A549 (cell line): ENCODE measurements around the gene COL15A1. TPM values are rescaled to one million over a fixed set of nuclear protein-coding genes. Genes with fewer than 3 reads are reported as not detected.

Source experiments
- ATAC-seq, 2 experiments: fragments of 200-7000 bp in 1 of 2; fragments of >200 bp in 1 of 2; cut with Nextera tagmentation in 1 of 2; cut with Tn5 transposase in 1 of 2; 3 replicates each; pipeline versions ENCODE4 v1.8.0 to v1.9.1; 2018 to 2020; ENCODE audit warnings: mild to moderate bottlenecking in 1 of 2, moderate library complexity in 1 of 2
- CTCF ChIA-PET: fragments of 300-600 bp; sonication (Branson Sonifier 250); formaldehyde crosslinking; extraction: SDS; loops from one replicate; lab custom pipeline; 2021; ENCODE audit warnings: antibody characterized with exemption, inconsistent platforms; lab: Yijun Ruan, JAX
- POLR2A ChIA-PET: fragments of 350-600 bp; formaldehyde crosslinking; extraction: SDS; loops from one replicate; lab custom pipeline; 2021; ENCODE audit warnings: antibody characterized with exemption, inconsistent platforms; lab: Yijun Ruan, JAX
- DNase-seq, 2 experiments: peaks; one replicate each; pipeline versions ENCODE4 v3.0.0 to v3.0.0-alpha.2; 2011 to 2016; ENCODE audit warnings: low read depth in 1 of 2, low spot score in 1 of 2
- FAIRE-seq: peaks from 2 replicates; lab custom pipeline; 2011; peaks lifted over from hg19 to GRCh38; lab: Jason Lieb, UNC
- H3K27ac ChIP-seq, 2 experiments: fragments of >200 bp; sonication (Bioruptor Twin); formaldehyde crosslinking; 3 replicates each; pipeline ENCODE4 v1.5.1; 2016 to 2017
- H3K4me1 ChIP-seq: fragments of >200 bp; sonication (Bioruptor Twin); formaldehyde crosslinking; 3 replicates; pipeline ENCODE4 v1.6.1; 2016
- H3K4me2 ChIP-seq: fragments of >200 bp; sonication (Bioruptor Twin); formaldehyde crosslinking; 3 replicates; pipeline ENCODE4 v1.6.1; 2016
- H3K4me3 ChIP-seq: fragments of >200 bp; sonication (Bioruptor Twin); formaldehyde crosslinking; 3 replicates; pipeline ENCODE4 v1.5.1; 2016
- H3K9me3 ChIP-seq: fragments of >200 bp; sonication (Bioruptor Twin); formaldehyde crosslinking; 3 replicates; pipeline ENCODE4 v1.6.1; 2016
- BHLHE40 ChIP-seq: IDR thresholded peaks from 2 replicates; pipeline ENCODE4 v1.6.1; 2012; ENCODE audit warnings: low read depth, low read length, inconsistent platforms
- CBX2 ChIP-seq: fragments of 200-600 bp; sonication (generic); IDR thresholded peaks from 2 replicates; pipeline ENCODE4 v1.6.1; 2016; ENCODE audit warnings: low read depth, mild to moderate bottlenecking, borderline replicate concordance
- CEBPB ChIP-seq, 2 experiments: fragments of >200 bp in 1 of 2; sonication (Bioruptor Twin) in 1 of 2; formaldehyde crosslinking in 1 of 2; IDR thresholded peaks; 2 replicates each; pipeline ENCODE4 v1.6.1; 2012 to 2016
- CHD2 ChIP-seq: fragments of 150-350 bp; IDR thresholded peaks from 2 replicates; pipeline ENCODE4 v1.6.1; 2014; ENCODE audit warnings: low read length; ENCODE audit not compliant: partially characterized antibody
- EHMT2 ChIP-seq: fragments of 200-600 bp; sonication (generic); IDR thresholded peaks from 2 replicates; pipeline ENCODE4 v1.6.1; 2016; ENCODE audit warnings: antibody characterized with exemption, low read depth, mild to moderate bottlenecking, moderate library complexity
- FOSL2 ChIP-seq, 2 experiments: fragments of 450-650 bp in 1 of 2; fragments of >200 bp in 1 of 2; sonication (Bioruptor Twin) in 1 of 2; formaldehyde crosslinking; IDR thresholded peaks; 2 replicates each; pipeline versions ENCODE4 v1.5.0 to v1.6.1; 2016 to 2020; ENCODE audit warnings: mild to moderate bottlenecking in 1 of 2, moderate library complexity in 1 of 2
- FOXS1 ChIP-seq: fragments of 250-450 bp; sonication (Bioruptor Pico); IDR thresholded peaks from 2 replicates; pipeline ENCODE4 v1.5.0; 2020; ENCODE audit warnings: mild to moderate bottlenecking, moderate library complexity
- HDAC2 ChIP-seq: fragments of 200-600 bp; sonication (generic); IDR thresholded peaks from 2 replicates; pipeline ENCODE4 v1.6.1; 2016
- HEYL ChIP-seq: fragments of 250-450 bp; sonication (Bioruptor Pico); IDR thresholded peaks from 2 replicates; pipeline ENCODE4 v1.8.0; 2021; ENCODE audit warnings: mild to moderate bottlenecking, moderate library complexity
- HOXA7 ChIP-seq: fragments of 250-450 bp; sonication (Bioruptor Pico); IDR thresholded peaks from 2 replicates; pipeline ENCODE4 v1.5.0; 2020; ENCODE audit warnings: mild to moderate bottlenecking, moderate library complexity
- HOXB5 ChIP-seq: fragments of 250-450 bp; sonication (Bioruptor Pico); IDR thresholded peaks from 2 replicates; pipeline ENCODE4 v1.5.0; 2020; ENCODE audit warnings: mild to moderate bottlenecking, moderate library complexity
- JUN ChIP-seq, 2 experiments: fragments of >200 bp; sonication (Bioruptor Twin); formaldehyde crosslinking; IDR thresholded peaks; 2 replicates in 1 of 2; 3 replicates in 1 of 2; pipeline ENCODE4 v1.6.1; 2016 to 2017
- JUNB ChIP-seq: fragments of >200 bp; sonication (Bioruptor Twin); formaldehyde crosslinking; IDR thresholded peaks from 2 replicates; pipeline ENCODE4 v1.6.1; 2016
- KDM5A ChIP-seq: fragments of 200-600 bp; sonication (generic); IDR thresholded peaks from 2 replicates; pipeline ENCODE4 v1.6.1; 2016; ENCODE audit warnings: antibody characterized with exemption, mild to moderate bottlenecking
- MAFK ChIP-seq: fragments of 450-650 bp; IDR thresholded peaks from 2 replicates; pipeline ENCODE4 v1.6.1; 2014; ENCODE audit not compliant: partially characterized antibody
- NFE2L2 ChIP-seq: fragments of 150-350 bp; conservative IDR thresholded peaks from 2 replicates; pipeline ENCODE4 v1.6.1; 2014; ENCODE audit warnings: low read length
- NR3C1 ChIP-seq: fragments of >200 bp; sonication (Bioruptor Twin); formaldehyde crosslinking; IDR thresholded peaks from 3 replicates; pipeline ENCODE4 v1.6.1; 2017
- POLR2A ChIP-seq: IDR thresholded peaks from 2 replicates; pipeline ENCODE4 v1.6.1; 2012; ENCODE audit warnings: mild to moderate bottlenecking, low read length
- RARB ChIP-seq: fragments of 250-450 bp; sonication (Bioruptor Pico); IDR thresholded peaks from 2 replicates; pipeline ENCODE4 v1.8.0; 2021; ENCODE audit warnings: mild to moderate bottlenecking, moderate library complexity
- RCOR1 ChIP-seq: fragments of 150-350 bp; IDR thresholded peaks from 2 replicates; pipeline ENCODE4 v1.6.1; 2014; ENCODE audit warnings: antibody characterized with exemption, low read length, low read depth
- RFX5 ChIP-seq: fragments of 450-650 bp; IDR thresholded peaks from 2 replicates; pipeline ENCODE4 v1.7.1; 2014; ENCODE audit warnings: antibody characterized with exemption, mild to moderate bottlenecking, moderate library complexity
- SMC3 ChIP-seq: fragments of >200 bp; sonication (Bioruptor Twin); formaldehyde crosslinking; IDR thresholded peaks from 3 replicates; pipeline ENCODE4 v1.6.1; 2018; ENCODE audit warnings: inconsistent platforms
- TP53 ChIP-seq: fragments of 250-450 bp; sonication (Bioruptor Pico); IDR thresholded peaks from 2 replicates; pipeline ENCODE4 v1.5.0; 2021; ENCODE audit warnings: mild to moderate bottlenecking, moderate library complexity
- ZNF302 ChIP-seq: fragments of 250-450 bp; sonication (Bioruptor Pico); IDR thresholded peaks from 2 replicates; pipeline ENCODE4 v1.9.0; 2021; ENCODE audit warnings: inconsistent platforms, mild to moderate bottlenecking, moderate library complexity
- ZSCAN20 ChIP-seq: fragments of 250-450 bp; sonication (Bioruptor Pico); IDR thresholded peaks from 2 replicates; pipeline ENCODE4 v1.8.0; 2022; ENCODE audit warnings: mild to moderate bottlenecking, moderate library complexity
- WGBS: methylation state at CpG from one replicate; pipeline ENCODE4 v1.1.6; 2017; ENCODE audit errors: missing lambda C conversion rate; 5-methylcytosine and 5-hydroxymethylcytosine counted together
- polyA plus RNA-seq, 4 experiments: library from polyadenylated mRNA; depleted of rRNA in 3 of 4; stranded (reverse); fragments of >200 nt; fragmentation: RNase III in 1 of 4; extraction: RNeasy Plus Mini Kit Qiagen cat#74134 plus additional on column Dnase treatment in 1 of 4; gene quantifications; 2 replicates in 3 of 4; 3 replicates in 1 of 4; pipeline ENCODE4 v1.2.3, GENCODE V29; 2011 to 2017
- TF ChIP-seq, protein P1 (sequence below): IDR thresholded peaks from 2 replicates; pipeline ENCODE4 v1.6.1; 2012
- TF ChIP-seq, protein P2 (sequence below): IDR thresholded peaks from 2 replicates; pipeline ENCODE4 v1.6.1; 2012
- TF ChIP-seq, protein P3 (sequence below): fragments of >200 bp; sonication (Bioruptor Twin); formaldehyde crosslinking; IDR thresholded peaks from 2 replicates; pipeline ENCODE4 v1.6.1; 2016

COL15A1 gene
- polyA plus RNA-seq, 2 of the 4 experiments (the other 2 are of a cell fraction) = 0.09 to 0.12 TPM

- TF ChIP-seq HOXB5 (no peak), KDM5A (no peak), EHMT2 (no peak), RFX5 (no peak), JUNB (no peak), TP53 (CRISPR knock-in tag) (no peak), CBX2 (no peak), BHLHE40 (no peak)
- TF ChIP-seq, protein P1, sequence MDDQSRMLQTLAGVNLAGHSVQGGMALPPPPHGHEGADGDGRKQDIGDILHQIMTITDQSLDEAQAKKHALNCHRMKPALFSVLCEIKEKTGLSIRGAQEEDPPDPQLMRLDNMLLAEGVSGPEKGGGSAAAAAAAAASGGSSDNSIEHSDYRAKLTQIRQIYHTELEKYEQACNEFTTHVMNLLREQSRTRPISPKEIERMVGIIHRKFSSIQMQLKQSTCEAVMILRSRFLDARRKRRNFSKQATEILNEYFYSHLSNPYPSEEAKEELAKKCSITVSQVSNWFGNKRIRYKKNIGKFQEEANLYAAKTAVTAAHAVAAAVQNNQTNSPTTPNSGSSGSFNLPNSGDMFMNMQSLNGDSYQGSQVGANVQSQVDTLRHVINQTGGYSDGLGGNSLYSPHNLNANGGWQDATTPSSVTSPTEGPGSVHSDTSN = no peak
- no peak overlapping the region for H3K4me2 ChIP-seq
- POLR2A ChIA-PET = no interaction called here
- H3K9me3 ChIP-seq = peaks cover 6% of the 10 kb centered on the region; the same call in 1 of the 3 replicates
- WGBS = 25% methylated on average over 5 of the region's 5 CpGs
- no peak for ATAC-seq
- H3K4me1 ChIP-seq = no peaks in the 10 kb centered on the region
- CTCF ChIA-PET = interaction anchor here (0.6 kb wide), 1 partner anchor 235 kb away, joined by 5 read pairs; no protein-coding TSS in a partner anchor
- no peak overlapping the region for H3K4me3 ChIP-seq
- FAIRE-seq = no peak
- no peak overlapping the region for H3K27ac ChIP-seq
- DNase-seq = no peak
Observed at GRCh38 chr9:98902925-98903324, 40.8 kb upstream of the COL15A1 start.

DNA sequence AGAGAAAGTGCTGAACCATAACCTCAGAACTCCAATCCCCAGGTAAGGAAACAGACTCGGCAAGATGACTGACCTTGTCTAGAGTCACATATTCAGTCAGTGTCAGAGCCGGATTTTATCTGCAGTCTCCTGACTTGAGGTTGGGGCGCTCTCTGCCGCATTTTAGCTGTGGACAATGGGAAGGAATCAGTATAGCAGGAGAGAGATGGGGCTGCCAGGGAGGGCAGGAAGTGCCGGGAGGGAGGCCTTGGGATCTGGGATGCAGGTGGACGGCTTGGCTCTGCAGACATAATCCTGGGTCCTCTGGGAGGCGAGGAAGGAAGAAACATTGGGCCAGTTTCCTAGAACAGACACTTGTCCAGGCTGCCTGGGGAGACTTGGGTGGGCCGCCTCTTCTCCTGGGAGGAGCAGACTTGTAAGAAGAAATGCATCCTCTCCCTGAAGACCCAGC lies 39.7 kb upstream of the COL15A1 start:
- ATAC-seq (no peak), FAIRE-seq (no peak), DNase-seq (no peak)
- ChIA-PET CTCF (interaction anchor here (1.5 kb wide), 1 partner anchor 55 kb away, joined by 3 read pairs; no protein-coding TSS in a partner anchor), POLR2A (no interaction called here)
- Histone ChIP-seq H3K27ac (no peak overlapping the region), H3K9me3 (no peaks in the 10 kb centered on the region), H3K4me2 (no peak overlapping the region), H3K4me3 (no peak overlapping the region), H3K4me1 (no peaks in the 10 kb centered on the region)
- 59% methylated on average over 8 of the region's 8 CpGs for WGBS
- TF ChIP-seq, protein P1 = no peak
- TF ChIP-seq NFE2L2 = no peak
- TF ChIP-seq, protein P2, sequence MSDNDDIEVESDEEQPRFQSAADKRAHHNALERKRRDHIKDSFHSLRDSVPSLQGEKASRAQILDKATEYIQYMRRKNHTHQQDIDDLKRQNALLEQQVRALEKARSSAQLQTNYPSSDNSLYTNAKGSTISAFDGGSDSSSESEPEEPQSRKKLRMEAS = no peak
- TF ChIP-seq HEYL (CRISPR knock-in tag) = no peak
- no peak for TF ChIP-seq BHLHE40
- TF ChIP-seq HOXA7 (CRISPR knock-in tag) = no peak
- TF ChIP-seq SMC3 = no peak
- no peak for TF ChIP-seq RFX5
- no peak for TF ChIP-seq MAFK
- TF ChIP-seq JUN (IDR thresholded peaks at IDR 0.05) = no peak
- TF ChIP-seq RARB = no peak
- TF ChIP-seq HDAC2 = no peak
- no peak for TF ChIP-seq CHD2
- TF ChIP-seq FOSL2 (IDR thresholded peaks at IDR 0.05) = no peak
- TF ChIP-seq FOSL2 (CRISPR knock-in tag; IDR thresholded peaks at IDR 0.05) = no peak
- TF ChIP-seq, protein P3, sequence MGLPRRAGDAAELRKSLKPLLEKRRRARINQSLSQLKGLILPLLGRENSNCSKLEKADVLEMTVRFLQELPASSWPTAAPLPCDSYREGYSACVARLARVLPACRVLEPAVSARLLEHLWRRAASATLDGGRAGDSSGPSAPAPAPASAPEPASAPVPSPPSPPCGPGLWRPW = no peak
- TF ChIP-seq FOXS1 (CRISPR knock-in tag) = no peak
- TF ChIP-seq RCOR1 = no peak
- no peak for TF ChIP-seq POLR2A
- TF ChIP-seq ZNF302 = no peak

GRCh38 chr9:98905015-98905414 lies 38.7 kb upstream of the COL15A1 start:
- H3K4me1 ChIP-seq = no peaks in the 10 kb centered on the region
- H3K27ac ChIP-seq = no peak overlapping the region
- H3K4me3 ChIP-seq = no peak overlapping the region
- FAIRE-seq (no peak), DNase-seq (no peak), ATAC-seq (no peak)
- 12% methylated on average over 4 of the region's 4 CpGs for WGBS
- ChIA-PET CTCF (interaction anchor here (1.2 to 1.5 kb wide), 2 partner anchors 20 to 56 kb away, joined by 3 read pairs; no protein-coding TSS in a partner anchor), POLR2A (no interaction called here)
- H3K9me3 ChIP-seq = no peaks in the 10 kb centered on the region
- no peak overlapping the region for H3K4me2 ChIP-seq
- TF ChIP-seq ZSCAN20 (no peak), EHMT2 (no peak), CEBPB (IDR thresholded peaks at IDR 0.05) (no peak), NR3C1 (no peak), FOXS1 (CRISPR knock-in tag) (no peak)
